Ovary (tissue), 9 donors: ENCODE data around the gene RAP1GAP2. TPM values are rescaled to one million over a fixed set of nuclear protein-coding genes. Genes with fewer than 3 reads are reported as not detected.
"Not testable (repeated sequence)": the region's sequence is repeated elsewhere in the genome, so short reads cannot be mapped to it uniquely, and the experiment has no call there.

Experiments
- DNase-seq, 5 donors: peaks; one replicate each; pipeline ENCODE4 v3.0.0-alpha.2; 2019 to 2020
- H3K27ac ChIP-seq, 2 donors: fragments of 200-600 bp; one replicate each; pipeline versions ENCODE4 v1.5.1 to v1.8.0; 2019 to 2022
- H3K27me3 ChIP-seq: fragments of 200-600 bp; one replicate; pipeline ENCODE4 v1.8.0; 2022
- H3K36me3 ChIP-seq: fragments of 200-600 bp; sonication (generic); one replicate; pipeline ENCODE4 v1.5.1; 2019
- H3K4me1 ChIP-seq: one replicate; pipeline ENCODE4 v1.8.1; 2013; ENCODE audit warnings: mild to moderate bottlenecking, moderate library complexity; ENCODE audit not compliant: insufficient read depth
- H3K4me3 ChIP-seq: fragments of 200-600 bp; sonication (generic); one replicate; pipeline ENCODE4 v1.5.1; 2017
- H3K9me3 ChIP-seq, 2 donors: fragments of 200-600 bp in 1 of 2; sonication (generic) in 1 of 2; one replicate each; pipeline versions ENCODE4 v1.5.1 to v1.8.1; 2013 to 2019; ENCODE audit warnings: mild to moderate bottlenecking in 1 of 2, moderate library complexity in 1 of 2
- CTCF ChIP-seq, 3 donors: fragments of 450-650 bp in 2 of 3; fragments of 200-600 bp in 1 of 3; IDR thresholded peaks; one replicate each; pipeline versions ENCODE4 v1.5.1 to v1.8.0; 2016 to 2022; ENCODE audit warnings: antibody characterized with exemption in 3 of 3, mild to moderate bottlenecking in 1 of 3
- EP300 ChIP-seq: sonication (generic); formaldehyde crosslinking; IDR thresholded peaks from one replicate; pipeline ENCODE4 v1.6.1; 2017; ENCODE audit warnings: antibody characterized with exemption
- POLR2A ChIP-seq: fragments of 450-650 bp; IDR thresholded peaks from one replicate; pipeline ENCODE4 v1.6.1; 2017; ENCODE audit warnings: antibody characterized with exemption, mild to moderate bottlenecking, moderate library complexity
- WGBS, 3 donors: extraction: QIAGEN DNeasy Blood & Tissue Kit in 1 of 3; methylation state at CpG; one replicate each; pipeline versions ENCODE4 v1.1.5 to v1.1.7; 2013 to 2017; 5-methylcytosine and 5-hydroxymethylcytosine counted together
- intact Hi-C, 4 donors: fragments of 100-400 bp; cut with DNase I; formaldehyde crosslinking; loops; one replicate each; pipeline versions ENCODE4 v1.11.0 to v1.15.1; 2022 to 2023
- polyA plus RNA-seq, 2 donors: library from polyadenylated mRNA; stranded (reverse); fragments of 200-250 nt in 1 of 2; fragments of 350-450 nt in 1 of 2; fragmentation: Illumina TruSeq in 1 of 2; extraction: RNeasy Lipid Tissue Mini Kit (QIAGEN cat#74804) in 1 of 2; gene quantifications; one replicate each; pipeline ENCODE4 v1.2.3, GENCODE V29; 2013 to 2014
- total RNA-seq, 7 donors: library from RNA; depleted of rRNA in 2 of 7; stranded (reverse); fragments of >200 nt in 2 of 7; fragmentation: NEBNext Ultra II Directional in 3 of 7; extraction: Animal tissue kit (Norgen Biotek cat#: 25700) in 3 of 7; gene quantifications; one replicate each; pipeline versions ENCODE4 v1.1.0 to v1.2.4, GENCODE V29; 2016 to 2023
- donor health status: DM: no; HTN: no; CAD: no; lungs with moderate emphysema.
- donor health status: DM: no; HTN: no; CAD: no.
- donor health status: Bipolar disorder and iron deficiency.
- donor health status: DM: yes; HTN: yes; CAD: no.
- donor health status: DM: no; HTN: no; CAD: no.
- donor health status: DM: yes; HTN: yes; CAD: no.

The RAP1GAP2 gene
- total and polyA plus RNA-seq, 9 donors, result 4.3 to 15.4 (median 12.3) TPM

GRCh38 chr17:2814481-2815341 is 18.5 kb downstream of the RAP1GAP2 start:
- intact Hi-C loops, result loop anchor here in 1 of 4 donors (5.0 kb wide), 1 partner anchor 442 kb away; no protein-coding TSS in a partner anchor

GRCh38 chr17:2815781-2816185 is 19.5 kb downstream of the RAP1GAP2 start:
- WGBS, 3 donors, result 59 to 67% (median 59%) methylated on average over 17 of the region's 17 CpGs
- no peak for DNase-seq

More at GRCh38 chr17:2814481-2815341, 18.5 kb downstream of the RAP1GAP2 start:
- TF ChIP-seq EP300, result no peak
- TF ChIP-seq POLR2A, result no peak
- no peak for TF ChIP-seq CTCF (IDR thresholded peaks at IDR 0.05)
- H3K4me1 ChIP-seq, result no peaks in the 10 kb centered on the region
- no peak overlapping the region for H3K4me3 ChIP-seq
- H3K27ac ChIP-seq, result no peak overlapping the region
- H3K27me3 ChIP-seq, result no peaks in the 10 kb centered on the region
- WGBS, 3 donors, result 57 to 61% (median 58%) methylated on average over 27 of the region's 27 CpGs
- H3K9me3 ChIP-seq, result no peaks in the 10 kb centered on the region
- H3K36me3 ChIP-seq, result no peaks in the 10 kb centered on the region
- DNase-seq, result no peak

GRCh38 chr17:2816688-2817087 is 20.4 kb downstream of the RAP1GAP2 start:
- H3K9me3 ChIP-seq, result no peaks in the 10 kb centered on the region
- H3K27me3 ChIP-seq, result no peaks in the 10 kb centered on the region
- no peak for DNase-seq
- no peaks in the 10 kb centered on the region for H3K36me3 ChIP-seq
- no peak for TF ChIP-seq EP300
- TF ChIP-seq POLR2A, result no peak
- TF ChIP-seq CTCF (IDR thresholded peaks at IDR 0.05), result no peak
- H3K27ac ChIP-seq, result no peak overlapping the region
- H3K4me1 ChIP-seq, result no peaks in the 10 kb centered on the region
- intact Hi-C loops, result no loop called here
- WGBS, 3 donors, result 87 to 95% methylated on average over 4 of the region's 4 CpGs; no CpG with 5 or more reads in 1 of the 3 donors
- H3K4me3 ChIP-seq, result no peak overlapping the region

More at GRCh38 chr17:2815781-2816185, 19.5 kb downstream of the RAP1GAP2 start:
- no peaks in the 10 kb centered on the region for H3K36me3 ChIP-seq
- H3K27me3 ChIP-seq, result no peaks in the 10 kb centered on the region
- H3K4me3 ChIP-seq, result no peak overlapping the region
- intact Hi-C loops, result no loop called here
- H3K4me1 ChIP-seq, result no peaks in the 10 kb centered on the region
- H3K27ac ChIP-seq, result no peak overlapping the region
- TF ChIP-seq POLR2A (no peak), CTCF (IDR thresholded peaks at IDR 0.05) (no peak), EP300 (no peak)
- no peaks in the 10 kb centered on the region for H3K9me3 ChIP-seq

- DNase-seq, H3K27me3 ChIP-seq, H3K27ac ChIP-seq, intact Hi-C loops, H3K36me3 ChIP-seq, H3K4me1 ChIP-seq, H3K9me3 ChIP-seq, H3K4me3 ChIP-seq: not testable (repeated sequence)
- WGBS, 3 donors, result 87 to 95% (median 94%) methylated on average over 5 of the region's 5 CpGs
Measured at GRCh38 chr17:2819294-2819693, 23.1 kb downstream of the RAP1GAP2 start.
